Glutamatergic neuron (in vitro differentiated cells): Measurements from ENCODE around the gene PANX2. TPM values are rescaled to one million over a fixed set of nuclear protein-coding genes. Genes with fewer than 3 reads are reported as not detected.
A peak's percentile ranks its signal among the peaks of the same experiment; 100 is the strongest.
"Not testable (repeated sequence)": the region's sequence is repeated elsewhere in the genome, so short reads cannot be mapped to it uniquely, and the experiment has no call there.

Experiments used
- DNase-seq: peaks from one replicate; pipeline ENCODE4 v3.0.0; 2022
- H3K27ac Mint-ChIP-seq: one replicate; pipeline ENCODE4 v1.8.0; 2020; ENCODE audit warnings: mild to moderate bottlenecking, mixed read lengths, inconsistent platforms; ENCODE audit not compliant: unreplicated experiment
- H3K27me3 Mint-ChIP-seq: one replicate; pipeline ENCODE4 v1.8.0; 2020; ENCODE audit warnings: mild to moderate bottlenecking, moderate library complexity, mixed read lengths, inconsistent platforms; ENCODE audit not compliant: unreplicated experiment
- H3K36me3 Mint-ChIP-seq: one replicate; pipeline ENCODE4 v1.8.0; 2020; ENCODE audit warnings: mild to moderate bottlenecking, mixed read lengths, inconsistent platforms; ENCODE audit not compliant: unreplicated experiment
- H3K4me1 Mint-ChIP-seq: one replicate; pipeline ENCODE4 v1.8.0; 2020; ENCODE audit warnings: mild to moderate bottlenecking, low read depth, mixed read lengths, inconsistent platforms; ENCODE audit not compliant: unreplicated experiment
- H3K4me3 Mint-ChIP-seq: one replicate; pipeline ENCODE4 v1.8.0; 2020; ENCODE audit warnings: mild to moderate bottlenecking, mixed read lengths, inconsistent platforms; ENCODE audit not compliant: unreplicated experiment
- H3K9me3 Mint-ChIP-seq: one replicate; pipeline ENCODE4 v1.8.0; 2020; ENCODE audit warnings: mild to moderate bottlenecking, moderate library complexity, mixed read lengths, inconsistent platforms; ENCODE audit not compliant: unreplicated experiment
- CTCF ChIP-seq: fragments of 200-600 bp; sonication (generic); IDR thresholded peaks from one replicate; pipeline ENCODE4 v1.5.0; 2021; ENCODE audit not compliant: partially characterized antibody, unreplicated experiment
- total RNA-seq: library from RNA; stranded (reverse); fragmentation: NEBNext Ultra II Directional; extraction: Animal tissue kit (Norgen Biotek cat#: 25700); gene quantifications from one replicate; pipeline ENCODE4 v1.2.1, GENCODE V29; 2021; ENCODE audit not compliant: unreplicated experiment

PANX2 gene
- total RNA-seq, 1 donor from 2014 or later: 1.8 TPM

DNA sequence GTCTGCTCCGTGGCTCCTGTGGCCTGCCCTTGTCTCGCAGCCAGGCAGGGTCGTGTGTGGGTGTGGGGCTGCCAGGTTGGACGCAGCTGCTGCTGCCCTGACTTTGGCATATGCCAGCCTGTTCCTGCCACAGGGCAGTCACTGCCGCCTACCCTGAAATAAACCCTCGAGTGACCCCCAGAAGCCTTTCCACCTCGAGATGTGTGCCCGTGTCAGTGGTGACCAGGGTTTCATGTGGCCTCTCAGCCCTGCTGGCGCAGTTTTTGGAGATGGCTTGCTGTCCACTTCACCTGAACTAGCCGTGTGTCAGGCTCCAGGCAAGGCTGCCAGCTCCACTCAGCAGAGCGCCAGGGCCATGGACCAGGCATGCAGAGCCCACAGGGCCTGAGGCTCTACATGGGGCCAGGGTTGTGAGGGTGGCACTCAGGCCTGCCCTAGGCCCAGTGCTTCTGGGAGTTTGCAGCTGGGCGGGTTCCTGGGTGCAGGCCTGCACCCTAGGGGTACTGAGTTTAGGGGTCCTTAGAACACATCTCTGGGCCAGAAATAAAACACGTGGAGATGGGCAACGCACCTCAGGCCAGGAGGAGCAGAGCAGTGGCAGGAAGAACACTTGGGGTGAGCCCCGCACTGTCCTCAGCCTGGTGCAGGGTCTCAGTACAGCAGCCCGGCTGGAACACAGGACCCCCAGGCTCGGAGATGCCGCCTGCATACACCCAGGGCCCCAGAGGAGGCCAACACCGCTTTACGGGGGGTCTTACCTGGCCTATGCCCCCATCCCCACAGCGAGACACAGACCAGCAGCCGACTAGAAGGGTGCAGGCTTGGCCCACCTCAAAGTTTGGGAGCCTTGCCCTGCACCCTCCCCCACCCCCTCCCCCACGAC, 8.8 kb upstream of the PANX2 start:
- H3K36me3 Mint-ChIP-seq: peaks cover 4% of the 10 kb centered on the region
- H3K9me3 Mint-ChIP-seq: peaks cover 5% of the 10 kb centered on the region
- H3K4me3 Mint-ChIP-seq: no peak overlapping the region
- TF ChIP-seq CTCF: no peak
- peaks cover 8% of the 10 kb centered on the region for H3K4me1 Mint-ChIP-seq
- no peak overlapping the region for H3K27ac Mint-ChIP-seq
- peaks cover 3% of the 10 kb centered on the region for H3K27me3 Mint-ChIP-seq
- peak; percentile 10 for DNase-seq

GRCh38 chr22:50162391-50162956, 8.1 kb upstream of the PANX2 start:
- Mint-ChIP-seq H3K9me3 (peaks cover 5% of the 10 kb centered on the region), H3K4me3 (no peak overlapping the region), H3K4me1 (peaks cover 8% of the 10 kb centered on the region), H3K36me3 (peaks cover 4% of the 10 kb centered on the region), H3K27ac (no peak overlapping the region), H3K27me3 (peaks cover 3% of the 10 kb centered on the region)
- DNase-seq: no peak
- TF ChIP-seq CTCF: no peak

DNA sequence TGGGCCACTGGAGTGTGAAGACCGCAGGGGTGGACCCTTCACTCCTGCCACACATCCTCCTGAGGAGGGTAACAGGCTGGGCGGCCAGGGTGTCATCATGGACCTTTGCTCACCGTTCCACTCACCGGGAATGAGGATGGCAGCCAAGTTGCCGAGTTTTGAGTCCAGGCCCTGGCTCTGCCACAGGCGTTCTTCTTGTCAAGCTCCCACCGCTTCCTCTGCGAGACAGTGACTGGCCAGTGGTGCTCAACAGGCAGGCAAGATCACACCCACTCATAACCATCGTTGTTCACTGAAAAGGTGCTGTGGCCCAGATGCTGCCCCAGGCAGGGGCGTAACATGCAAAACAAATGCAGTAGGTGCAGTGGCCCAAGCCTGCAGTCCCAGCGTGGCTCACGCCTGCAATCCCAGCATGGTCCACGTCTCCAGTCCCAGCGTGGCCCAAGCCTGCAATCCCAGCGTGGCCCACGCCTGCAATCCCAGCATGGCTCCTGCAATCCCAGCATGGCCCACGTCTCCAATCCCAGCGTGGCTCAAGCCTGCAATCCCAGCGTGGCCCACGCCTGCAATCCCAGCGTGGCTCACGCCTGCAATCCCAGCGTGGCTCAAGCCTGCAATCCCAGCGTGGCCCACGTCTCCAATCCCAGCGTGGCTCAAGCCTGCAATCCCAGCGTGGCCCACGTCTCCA, 5.0 kb upstream of the PANX2 start:
- peak; percentile 10 for DNase-seq
- Mint-ChIP-seq H3K4me1 (no peaks in the 10 kb centered on the region), H3K36me3 (no peaks in the 10 kb centered on the region), H3K4me3 (no peak overlapping the region), H3K27ac (no peak overlapping the region), H3K9me3 (peaks cover 6% of the 10 kb centered on the region), H3K27me3 (peaks cover 15% of the 10 kb centered on the region)
- TF ChIP-seq CTCF: no peak

GRCh38 chr22:50167689-50168489, 2.6 kb upstream of the PANX2 start:
- peaks cover 15% of the 10 kb centered on the region for H3K27me3 Mint-ChIP-seq

GRCh38 chr22:50168490-50169180, 1.9 kb upstream of the PANX2 start:
- not testable (repeated sequence) for H3K36me3 Mint-ChIP-seq, DNase-seq, H3K4me1 Mint-ChIP-seq, H3K27ac Mint-ChIP-seq
- Mint-ChIP-seq H3K9me3 (peaks cover 10% of the 10 kb centered on the region), H3K27me3 (peaks cover 15% of the 10 kb centered on the region), H3K4me3 (peak overlapping the region; percentile 14)

More at GRCh38 chr22:50167689-50168489, 2.6 kb upstream of the PANX2 start:
- Mint-ChIP-seq H3K4me3 (no peak overlapping the region), H3K9me3 (peaks cover 9% of the 10 kb centered on the region), H3K4me1 (no peaks in the 10 kb centered on the region), H3K36me3 (no peaks in the 10 kb centered on the region), H3K27ac (no peak overlapping the region)
- DNase-seq: peak; percentile 21
- TF ChIP-seq CTCF: no peak
